GM10248 (cell line): Measurements from ENCODE around the gene CYP19A1.

Experiments used
- CTCF ChIA-PET: fragments of 300-600 bp; sonication (Branson Sonifier 250); formaldehyde crosslinking; extraction: SDS; loops from one replicate; lab custom pipeline; 2021; ENCODE audit warnings: antibody characterized with exemption; lab: Yijun Ruan, JAX
- POLR2A ChIA-PET: fragments of 350-650 bp; sonication (Branson Sonifier 250); formaldehyde crosslinking; extraction: SDS; loops from one replicate; lab custom pipeline; 2020; ENCODE audit warnings: antibody characterized with exemption; lab: Yijun Ruan, JAX
- DNase-seq: peaks from one replicate; pipeline ENCODE4 v3.0.0; 2012; ENCODE audit errors: extremely low spot score
- TF ChIP-seq, protein P1 (sequence below): IDR thresholded peaks from 2 replicates; pipeline ENCODE4 v1.5.1; 2012; ENCODE audit warnings: mild to moderate bottlenecking, low read depth; ENCODE audit errors: extremely low read depth, missing control alignments, control extremely low read depth

Gene CYP19A1

GRCh38 chr15:51223771-51224229, 114.6 kb downstream of the CYP19A1 start:
- no peak for DNase-seq
- ChIA-PET POLR2A (no interaction called here), CTCF (no interaction called here)
- TF ChIP-seq, protein P1, sequence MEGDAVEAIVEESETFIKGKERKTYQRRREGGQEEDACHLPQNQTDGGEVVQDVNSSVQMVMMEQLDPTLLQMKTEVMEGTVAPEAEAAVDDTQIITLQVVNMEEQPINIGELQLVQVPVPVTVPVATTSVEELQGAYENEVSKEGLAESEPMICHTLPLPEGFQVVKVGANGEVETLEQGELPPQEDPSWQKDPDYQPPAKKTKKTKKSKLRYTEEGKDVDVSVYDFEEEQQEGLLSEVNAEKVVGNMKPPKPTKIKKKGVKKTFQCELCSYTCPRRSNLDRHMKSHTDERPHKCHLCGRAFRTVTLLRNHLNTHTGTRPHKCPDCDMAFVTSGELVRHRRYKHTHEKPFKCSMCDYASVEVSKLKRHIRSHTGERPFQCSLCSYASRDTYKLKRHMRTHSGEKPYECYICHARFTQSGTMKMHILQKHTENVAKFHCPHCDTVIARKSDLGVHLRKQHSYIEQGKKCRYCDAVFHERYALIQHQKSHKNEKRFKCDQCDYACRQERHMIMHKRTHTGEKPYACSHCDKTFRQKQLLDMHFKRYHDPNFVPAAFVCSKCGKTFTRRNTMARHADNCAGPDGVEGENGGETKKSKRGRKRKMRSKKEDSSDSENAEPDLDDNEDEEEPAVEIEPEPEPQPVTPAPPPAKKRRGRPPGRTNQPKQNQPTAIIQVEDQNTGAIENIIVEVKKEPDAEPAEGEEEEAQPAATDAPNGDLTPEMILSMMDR: no peak

- TF ChIP-seq, protein P1: no peak
- DNase-seq: no peak
- ChIA-PET CTCF (interaction anchor here (1.3 to 4.4 kb wide), 6 partner anchors 10 to 64 kb away, joined by 3 to 26 read pairs (median 8); no protein-coding TSS in a partner anchor), POLR2A (no interaction called here)
Observed at GRCh38 chr15:51218299-51218938, 120.0 kb downstream of the CYP19A1 start.

DNA sequence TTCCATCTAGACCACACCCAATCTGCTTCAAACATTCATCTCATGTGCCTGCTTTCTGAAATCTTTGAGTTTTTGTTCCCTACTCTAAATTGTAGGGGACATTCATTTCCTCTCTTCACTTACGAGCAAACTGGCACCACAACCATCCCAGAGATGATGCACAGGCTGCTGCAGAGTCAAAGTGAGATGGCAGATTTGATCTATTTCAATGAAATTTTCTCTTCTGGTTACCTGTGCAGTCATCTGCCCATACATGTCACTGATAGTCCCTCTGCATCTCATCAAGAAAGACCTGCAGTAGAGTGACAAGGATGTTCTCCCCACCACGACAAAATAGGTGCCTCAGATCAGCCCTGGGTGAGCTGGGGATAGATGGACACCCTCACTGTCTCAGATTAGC, 125.5 kb downstream of the CYP19A1 start:
- DNase-seq: no peak
- ChIA-PET POLR2A (no interaction called here), CTCF (interaction anchor here (1.1 kb wide), 1 partner anchor 17 kb away, joined by 3 read pairs; no protein-coding TSS in a partner anchor)
- TF ChIP-seq, protein P1: no peak

GRCh38 chr15:51212239-51212638, 126.2 kb downstream of the CYP19A1 start:
- ChIA-PET CTCF (interaction anchor here (1.1 kb wide), 1 partner anchor 17 kb away, joined by 3 read pairs; no protein-coding TSS in a partner anchor), POLR2A (no interaction called here)
- no peak for DNase-seq
- TF ChIP-seq, protein P1: no peak

DNA sequence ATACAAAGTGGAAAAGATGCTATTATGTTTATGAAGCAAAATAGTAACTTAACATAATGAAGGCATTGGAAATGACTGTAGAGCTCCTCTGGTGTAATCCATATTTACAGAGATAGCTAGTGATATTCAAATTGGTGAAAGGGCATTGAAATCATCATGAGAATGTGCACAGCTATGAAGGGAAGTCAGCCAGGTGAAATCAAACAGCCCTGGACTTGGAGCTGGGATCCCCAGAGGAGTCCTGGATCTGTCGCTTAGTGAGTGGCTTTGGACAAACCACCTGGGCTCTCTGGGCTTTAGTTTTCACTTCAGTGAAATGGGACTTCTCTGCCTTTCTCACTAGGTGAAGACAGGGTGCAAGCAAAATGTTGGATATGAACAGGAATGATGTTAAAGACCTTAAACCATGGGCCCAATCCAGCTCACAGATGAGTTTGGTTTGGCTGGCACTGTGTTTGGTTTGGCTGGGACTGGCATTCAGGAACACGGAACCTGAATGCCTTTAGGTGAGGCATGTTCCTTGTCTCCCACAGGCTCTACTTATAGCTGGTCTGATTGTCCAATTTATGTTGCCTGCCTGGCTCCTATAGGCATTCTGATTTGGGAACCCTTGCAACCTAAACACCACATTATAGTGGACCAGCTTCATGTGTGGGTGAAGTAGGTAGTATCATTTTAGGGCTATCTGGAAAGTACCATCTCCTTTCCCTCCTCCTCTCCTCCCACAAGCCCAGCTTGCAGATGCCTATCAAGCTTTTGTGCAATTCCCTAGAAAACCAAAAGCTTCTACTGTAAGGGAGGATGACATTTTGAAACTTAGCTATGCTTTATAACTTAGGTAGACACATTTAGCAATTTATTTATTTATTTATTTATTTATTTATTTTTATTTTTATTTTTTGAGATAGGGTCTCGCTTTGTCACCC, 133.1 kb downstream of the CYP19A1 start:
- CTCF ChIA-PET: interaction anchor here (0.7 to 6.4 kb wide), 8 partner anchors 9 to 197 kb away, joined by 3 to 66 read pairs (median 5); no protein-coding TSS in a partner anchor

DNA sequence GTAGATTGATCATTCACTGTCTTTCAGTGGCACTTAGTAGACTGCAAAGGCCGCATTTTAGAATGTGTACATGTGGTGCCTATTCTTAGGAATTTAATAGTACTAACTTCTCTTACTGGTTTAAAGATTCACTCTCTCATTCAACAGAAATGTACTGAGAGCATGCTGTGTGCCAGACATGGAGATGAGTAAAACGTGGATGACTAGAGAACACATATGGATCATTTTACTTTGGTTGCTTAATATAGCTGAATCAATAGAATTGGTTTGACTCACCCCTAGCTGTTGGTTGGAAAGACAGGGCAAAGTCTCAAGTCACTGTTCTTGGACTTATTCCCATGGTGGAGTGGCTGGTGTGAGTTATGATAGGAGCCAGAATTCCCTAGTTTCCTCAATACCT, 134.6 kb downstream of the CYP19A1 start:
- CTCF ChIA-PET: interaction anchor here (1.4 to 6.4 kb wide), 2 partner anchors 11 to 40 kb away, joined by 4 to 66 read pairs; no protein-coding TSS in a partner anchor
- POLR2A ChIA-PET: no interaction called here
- DNase-seq: no peak
- TF ChIP-seq, protein P1: no peak

More for the DNA sequence above, 133.1 kb downstream of the CYP19A1 start:
- no peak for DNase-seq
- TF ChIP-seq, protein P1: no peak
- POLR2A ChIA-PET: no interaction called here
